GM12875 (cell line): Measurements from ENCODE around the gene PIP5K1B.

Experiments
- H3K4me3 ChIP-seq: one replicate; pipeline ENCODE4 v1.5.1; 2011; ENCODE audit warnings: low read depth, low read length, control low read depth
- TF ChIP-seq, protein P1 (sequence below): IDR thresholded peaks from 2 replicates; pipeline ENCODE4 v1.5.1; 2011; ENCODE audit warnings: low read depth, mild to moderate bottlenecking, control low read depth, inconsistent platforms, low read length, moderate library complexity, borderline replicate concordance; ENCODE audit not compliant: insufficient read depth

The PIP5K1B gene, protein sequence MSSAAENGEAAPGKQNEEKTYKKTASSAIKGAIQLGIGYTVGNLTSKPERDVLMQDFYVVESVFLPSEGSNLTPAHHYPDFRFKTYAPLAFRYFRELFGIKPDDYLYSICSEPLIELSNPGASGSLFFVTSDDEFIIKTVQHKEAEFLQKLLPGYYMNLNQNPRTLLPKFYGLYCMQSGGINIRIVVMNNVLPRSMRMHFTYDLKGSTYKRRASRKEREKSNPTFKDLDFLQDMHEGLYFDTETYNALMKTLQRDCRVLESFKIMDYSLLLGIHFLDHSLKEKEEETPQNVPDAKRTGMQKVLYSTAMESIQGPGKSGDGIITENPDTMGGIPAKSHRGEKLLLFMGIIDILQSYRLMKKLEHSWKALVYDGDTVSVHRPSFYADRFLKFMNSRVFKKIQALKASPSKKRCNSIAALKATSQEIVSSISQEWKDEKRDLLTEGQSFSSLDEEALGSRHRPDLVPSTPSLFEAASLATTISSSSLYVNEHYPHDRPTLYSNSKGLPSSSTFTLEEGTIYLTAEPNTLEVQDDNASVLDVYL

DNA sequence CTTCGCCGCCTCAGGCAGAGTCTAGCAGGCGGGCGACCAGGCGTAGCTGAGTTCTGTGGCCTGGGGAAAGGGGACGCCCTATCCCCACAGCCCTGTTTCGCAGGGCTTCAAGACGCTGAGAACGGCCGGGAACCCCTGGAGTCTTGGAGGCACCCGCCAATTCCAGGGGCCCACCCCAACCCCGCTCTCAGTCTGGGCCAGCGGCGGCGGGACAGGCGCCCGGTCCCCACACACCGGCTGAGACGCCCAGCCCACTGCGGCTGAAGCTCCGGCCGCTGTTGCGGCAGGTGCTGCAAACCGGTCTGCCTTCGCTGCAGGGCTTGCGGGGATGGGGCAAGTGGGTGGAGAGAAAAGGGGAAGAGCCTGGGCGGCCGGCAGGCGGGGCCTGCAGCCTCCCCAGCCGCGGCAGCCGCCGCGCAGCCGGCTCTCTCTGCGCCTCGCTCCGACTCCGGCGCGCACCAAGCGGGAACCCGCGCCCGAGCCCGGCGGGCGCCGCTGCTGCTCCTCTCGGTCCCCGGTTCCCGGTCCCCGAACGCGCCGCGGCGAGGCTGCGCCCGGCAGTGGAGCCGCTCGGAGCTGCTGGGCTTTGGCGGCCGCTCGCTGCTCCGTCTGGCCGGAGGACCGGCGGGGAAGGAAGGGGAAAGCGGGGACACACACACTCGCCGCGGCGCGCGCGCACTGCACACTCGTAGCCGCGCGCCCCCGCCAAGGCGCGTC is at the start of gene PIP5K1B:
Gene PIP5K1B, plus strand, starts transcription at position 427 of the 717 bp plus-strand sequence. CDS start 117,375 bp downstream, outside the sequence.
- H3K4me3 ChIP-seq: peak within 1 kb of the TSS; percentile 91
- TF ChIP-seq, protein P1, sequence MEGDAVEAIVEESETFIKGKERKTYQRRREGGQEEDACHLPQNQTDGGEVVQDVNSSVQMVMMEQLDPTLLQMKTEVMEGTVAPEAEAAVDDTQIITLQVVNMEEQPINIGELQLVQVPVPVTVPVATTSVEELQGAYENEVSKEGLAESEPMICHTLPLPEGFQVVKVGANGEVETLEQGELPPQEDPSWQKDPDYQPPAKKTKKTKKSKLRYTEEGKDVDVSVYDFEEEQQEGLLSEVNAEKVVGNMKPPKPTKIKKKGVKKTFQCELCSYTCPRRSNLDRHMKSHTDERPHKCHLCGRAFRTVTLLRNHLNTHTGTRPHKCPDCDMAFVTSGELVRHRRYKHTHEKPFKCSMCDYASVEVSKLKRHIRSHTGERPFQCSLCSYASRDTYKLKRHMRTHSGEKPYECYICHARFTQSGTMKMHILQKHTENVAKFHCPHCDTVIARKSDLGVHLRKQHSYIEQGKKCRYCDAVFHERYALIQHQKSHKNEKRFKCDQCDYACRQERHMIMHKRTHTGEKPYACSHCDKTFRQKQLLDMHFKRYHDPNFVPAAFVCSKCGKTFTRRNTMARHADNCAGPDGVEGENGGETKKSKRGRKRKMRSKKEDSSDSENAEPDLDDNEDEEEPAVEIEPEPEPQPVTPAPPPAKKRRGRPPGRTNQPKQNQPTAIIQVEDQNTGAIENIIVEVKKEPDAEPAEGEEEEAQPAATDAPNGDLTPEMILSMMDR: 0 out of 2 replicates have a peak, but pooled peaks have one; percentile 1

DNA sequence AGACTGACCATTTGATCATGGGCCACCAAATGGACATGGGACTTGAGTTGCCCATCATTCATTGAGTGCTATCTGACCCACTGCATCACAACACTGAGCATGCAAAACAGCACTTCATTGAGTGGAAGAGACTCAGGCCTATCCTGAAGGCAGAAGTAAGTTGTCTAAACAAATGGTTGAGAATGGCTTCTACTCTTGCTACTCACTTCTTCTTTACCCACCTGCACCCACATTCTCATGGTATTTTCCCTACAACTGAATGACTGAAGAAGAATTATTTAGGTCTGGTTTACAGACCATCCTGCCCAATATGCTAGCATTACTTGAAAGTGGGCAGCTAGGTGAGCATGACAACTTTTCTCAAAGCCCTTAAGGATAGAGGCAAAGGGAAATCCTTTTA is 41.0 kb upstream of the PIP5K1B start:
- H3K4me3 ChIP-seq: no peak overlapping the region
- TF ChIP-seq, protein P1: no peak

DNA sequence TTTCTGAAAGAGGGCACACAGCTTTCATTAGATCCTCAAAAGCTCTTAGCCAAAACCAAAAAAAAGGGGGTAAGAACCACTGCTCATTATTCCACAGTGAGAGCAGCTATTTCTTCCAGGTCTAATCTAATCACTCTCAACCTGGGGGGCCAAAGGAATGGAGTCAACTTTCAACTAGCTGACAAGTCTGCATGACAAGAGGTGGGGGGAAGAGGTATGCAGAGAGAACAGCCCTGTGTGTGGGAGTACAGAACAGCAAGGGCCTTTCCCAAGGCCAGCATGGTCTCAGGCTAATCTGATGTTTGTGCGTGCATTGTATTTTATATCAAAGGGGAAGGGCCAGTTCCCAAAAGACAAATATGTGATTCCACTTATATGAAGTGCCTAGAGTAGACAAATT is 36.9 kb upstream of the PIP5K1B start:
- H3K4me3 ChIP-seq: no peak overlapping the region
- TF ChIP-seq, protein P1: no peak

DNA sequence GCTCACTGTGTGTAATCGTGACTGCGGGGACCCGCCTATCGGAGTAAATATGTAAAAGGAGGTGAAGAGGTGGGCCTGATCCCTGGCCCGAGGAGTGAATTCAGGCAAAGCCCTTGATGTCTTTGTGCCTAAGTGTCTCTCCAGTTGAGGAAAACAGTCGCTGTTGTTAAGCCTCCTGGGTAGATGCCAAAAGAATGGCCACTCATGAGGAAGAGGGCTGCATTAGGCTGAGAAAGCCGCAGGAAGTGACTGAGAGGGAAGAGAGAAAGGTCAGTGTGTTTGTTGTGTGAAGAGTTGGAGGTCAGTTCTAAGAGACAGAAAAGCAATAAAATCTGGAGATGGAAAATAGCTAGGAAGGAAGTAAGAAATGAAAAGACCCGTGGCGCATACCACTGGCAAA is 35.8 kb upstream of the PIP5K1B start:
- TF ChIP-seq, protein P1: no peak
- H3K4me3 ChIP-seq: no peak overlapping the region

DNA sequence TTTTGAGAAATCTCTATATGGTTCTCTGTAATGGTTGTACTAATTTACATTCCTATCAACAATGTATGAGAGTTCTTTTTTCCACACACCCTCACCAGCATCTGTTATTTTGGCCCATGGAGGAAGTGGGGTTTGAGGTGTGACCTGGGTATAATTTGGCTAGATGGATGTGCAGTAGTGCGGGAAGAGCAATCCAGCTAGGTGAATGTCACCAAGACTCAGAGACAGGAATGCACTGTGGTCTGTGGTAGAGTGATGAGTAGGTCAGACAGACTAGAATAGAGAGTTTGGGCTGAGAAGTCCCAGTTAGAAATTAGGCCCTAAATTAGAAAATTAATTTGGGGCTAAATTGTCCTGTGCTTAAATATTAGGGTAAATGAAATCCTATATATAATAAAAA is 32.8 kb upstream of the PIP5K1B start:
- TF ChIP-seq, protein P1: no peak
- H3K4me3 ChIP-seq: no peak overlapping the region

DNA sequence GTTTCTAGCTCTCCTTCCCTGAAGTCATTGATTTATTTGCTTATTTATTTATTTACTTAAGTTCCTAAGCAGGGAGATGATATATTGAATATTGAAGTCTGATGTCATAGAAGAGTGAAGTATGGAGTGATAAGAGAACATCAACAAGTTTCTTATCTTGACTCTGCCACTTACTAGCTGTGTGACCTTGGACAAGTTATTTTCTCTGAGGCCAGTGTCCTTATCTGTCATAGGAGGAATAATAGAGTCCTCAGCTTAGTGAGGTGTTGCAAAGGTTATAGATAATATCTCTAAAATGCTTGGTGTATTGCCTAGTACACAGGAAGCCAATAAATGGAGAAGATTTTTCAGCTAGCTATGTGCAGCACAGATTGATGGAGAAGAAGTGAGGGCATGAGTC is 32.4 kb upstream of the PIP5K1B start:
- TF ChIP-seq, protein P1: no peak
- H3K4me3 ChIP-seq: no peak overlapping the region
